ENCODE data around the gene SLX4IP.

Gene SLX4IP

GRCh38 chr20:10670501-10671220 lies 235.6 kb downstream of the SLX4IP start:
- DNase-seq: no peak

GRCh38 chr20:10671221-10671918 lies 236.3 kb downstream of the SLX4IP start:
- DNase-seq: no peak

- DNase-seq: no peak
These were observed 237.0 kb downstream of the SLX4IP start for GRCh38 chr20:10671919-10672623.

- DNase-seq: no peak
These were observed 237.6 kb downstream of the SLX4IP start for GRCh38 chr20:10672624-10673127.

GRCh38 chr20:10673176-10673841 lies 238.2 kb downstream of the SLX4IP start:
- DNase-seq: no peak

GRCh38 chr20:10673842-10674683 lies 239.0 kb downstream of the SLX4IP start, which contains the start of gene JAG1:
Gene JAG1 (minus strand): TSS chr20:10673999. CDS start chr20:10673530, 469 bp downstream.
- no peak for DNase-seq

GRCh38 chr20:10674684-10675449 lies 239.8 kb downstream of the SLX4IP start:
- no peak for DNase-seq

- no peak for DNase-seq
These were observed 240.3 kb downstream of the SLX4IP start for GRCh38 chr20:10675450-10675848.

GRCh38 chr20:10676518-10676917 lies 241.4 kb downstream of the SLX4IP start:
- no peak for DNase-seq

Measured in cortex of kidney (tissue), 1 donor.